PC-3 (cell line): ENCODE data around the gene ATP1A2.

Experiments used
- EZH2 ChIP-seq: fragments of 300-600 bp; sonication (generic); IDR thresholded peaks from one replicate; pipeline ENCODE4 v1.6.1; 2017; ENCODE audit warnings: antibody characterized with exemption, mild to moderate bottlenecking, low read length; ENCODE audit not compliant: unreplicated experiment
- EZH2phosphoT487 ChIP-seq: fragments of 300-600 bp; sonication (generic); IDR thresholded peaks from 2 replicates; pipeline ENCODE4 v1.6.1; 2018; ENCODE audit warnings: mild to moderate bottlenecking, antibody characterized with exemption, low read length, borderline replicate concordance
- TF ChIP-seq, protein P1 (sequence below): fragments of 300-600 bp; sonication (generic); conservative IDR thresholded peaks from 2 replicates; pipeline ENCODE4 v1.5.1; 2017; ENCODE audit warnings: antibody characterized with exemption, low read depth, mild to moderate bottlenecking, low read length

DNA sequence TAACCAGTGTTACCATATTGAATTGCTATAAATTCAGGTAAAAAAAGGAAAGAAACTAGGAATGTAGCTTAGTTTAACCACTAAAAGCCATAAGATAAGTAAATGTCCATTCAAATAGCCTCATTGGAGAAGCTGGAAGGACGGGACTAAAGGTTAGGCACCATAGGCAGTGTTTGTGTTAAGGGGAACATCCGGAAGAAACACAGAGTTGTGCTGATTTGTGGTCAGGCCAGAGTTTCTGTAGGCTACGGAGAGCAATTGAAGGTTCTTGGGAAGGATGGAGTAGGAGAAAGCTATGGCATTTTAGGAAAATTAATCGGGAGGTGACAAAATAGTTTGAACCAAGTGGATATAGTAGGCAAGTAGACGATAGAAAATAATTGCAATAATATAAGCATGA lies 44.3 kb upstream of the ATP1A2 start:
- TF ChIP-seq, protein P1, sequence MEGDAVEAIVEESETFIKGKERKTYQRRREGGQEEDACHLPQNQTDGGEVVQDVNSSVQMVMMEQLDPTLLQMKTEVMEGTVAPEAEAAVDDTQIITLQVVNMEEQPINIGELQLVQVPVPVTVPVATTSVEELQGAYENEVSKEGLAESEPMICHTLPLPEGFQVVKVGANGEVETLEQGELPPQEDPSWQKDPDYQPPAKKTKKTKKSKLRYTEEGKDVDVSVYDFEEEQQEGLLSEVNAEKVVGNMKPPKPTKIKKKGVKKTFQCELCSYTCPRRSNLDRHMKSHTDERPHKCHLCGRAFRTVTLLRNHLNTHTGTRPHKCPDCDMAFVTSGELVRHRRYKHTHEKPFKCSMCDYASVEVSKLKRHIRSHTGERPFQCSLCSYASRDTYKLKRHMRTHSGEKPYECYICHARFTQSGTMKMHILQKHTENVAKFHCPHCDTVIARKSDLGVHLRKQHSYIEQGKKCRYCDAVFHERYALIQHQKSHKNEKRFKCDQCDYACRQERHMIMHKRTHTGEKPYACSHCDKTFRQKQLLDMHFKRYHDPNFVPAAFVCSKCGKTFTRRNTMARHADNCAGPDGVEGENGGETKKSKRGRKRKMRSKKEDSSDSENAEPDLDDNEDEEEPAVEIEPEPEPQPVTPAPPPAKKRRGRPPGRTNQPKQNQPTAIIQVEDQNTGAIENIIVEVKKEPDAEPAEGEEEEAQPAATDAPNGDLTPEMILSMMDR, result no peak
- no peak for TF ChIP-seq EZH2
- TF ChIP-seq EZH2phosphoT487, result no peak
